AG10803 (cell line): Measurements from ENCODE around the gene GOLGA6L10.
A peak's percentile ranks its signal among the peaks of the same experiment; 100 is the strongest.
"Not testable (repeated sequence)": the region's sequence is repeated elsewhere in the genome, so short reads cannot be mapped to it uniquely, and the experiment has no call there.

Source experiments
- DNase-seq: peaks from one replicate; pipeline ENCODE4 v3.0.0; 2010; ENCODE audit warnings: low read depth
- H3K4me3 ChIP-seq: 2 replicates; pipeline ENCODE4 v1.5.1; 2011; ENCODE audit warnings: mild to moderate bottlenecking, low read length, control low read depth

The GOLGA6L10 gene

GRCh38 chr15:82336180-82336647 lies 13.1 kb downstream of the GOLGA6L10 start:
- not testable (repeated sequence) for DNase-seq, H3K4me3 ChIP-seq

DNA sequence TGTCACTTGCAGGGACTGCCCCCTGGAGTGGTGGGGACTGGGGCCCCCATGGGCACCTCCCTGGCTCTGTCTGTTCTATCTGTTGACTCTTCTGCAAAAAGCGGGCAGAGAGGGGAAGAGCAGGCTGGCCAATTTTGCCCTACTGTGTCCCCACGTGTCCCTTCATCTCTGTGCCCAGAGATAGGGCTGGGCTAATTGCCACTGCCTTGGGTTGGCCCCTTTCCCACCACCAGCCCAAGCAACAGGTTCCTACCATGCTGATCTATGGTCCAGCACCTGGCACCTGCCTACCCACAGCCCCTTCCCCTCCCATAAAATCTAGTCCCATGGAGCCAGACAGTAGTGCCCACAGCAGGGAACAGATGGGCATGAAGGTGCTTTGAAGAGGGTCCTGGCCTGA lies 14.3 kb downstream of the GOLGA6L10 start:
- not testable (repeated sequence) for H3K4me3 ChIP-seq, DNase-seq

DNA sequence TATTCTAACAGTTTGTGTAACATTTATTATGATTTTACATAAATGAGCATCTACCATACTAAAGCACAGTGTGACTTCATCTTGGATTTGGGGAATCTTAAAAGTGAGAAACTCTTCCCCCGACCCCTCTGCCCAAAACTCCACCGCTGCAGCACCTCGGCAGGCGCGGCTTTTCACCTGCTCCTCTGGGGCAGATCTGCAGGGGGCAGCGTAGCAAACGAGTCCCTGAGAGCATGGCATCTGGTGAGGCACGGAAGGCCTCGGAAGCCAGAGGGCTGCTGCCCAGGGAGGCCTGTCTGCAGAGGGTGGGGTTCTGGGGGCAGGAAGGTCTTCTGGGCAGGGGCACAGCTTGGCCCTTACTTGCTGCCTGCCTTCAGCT lies 14.7 kb downstream of the GOLGA6L10 start:
- DNase-seq, H3K4me3 ChIP-seq: not testable (repeated sequence)

DNA sequence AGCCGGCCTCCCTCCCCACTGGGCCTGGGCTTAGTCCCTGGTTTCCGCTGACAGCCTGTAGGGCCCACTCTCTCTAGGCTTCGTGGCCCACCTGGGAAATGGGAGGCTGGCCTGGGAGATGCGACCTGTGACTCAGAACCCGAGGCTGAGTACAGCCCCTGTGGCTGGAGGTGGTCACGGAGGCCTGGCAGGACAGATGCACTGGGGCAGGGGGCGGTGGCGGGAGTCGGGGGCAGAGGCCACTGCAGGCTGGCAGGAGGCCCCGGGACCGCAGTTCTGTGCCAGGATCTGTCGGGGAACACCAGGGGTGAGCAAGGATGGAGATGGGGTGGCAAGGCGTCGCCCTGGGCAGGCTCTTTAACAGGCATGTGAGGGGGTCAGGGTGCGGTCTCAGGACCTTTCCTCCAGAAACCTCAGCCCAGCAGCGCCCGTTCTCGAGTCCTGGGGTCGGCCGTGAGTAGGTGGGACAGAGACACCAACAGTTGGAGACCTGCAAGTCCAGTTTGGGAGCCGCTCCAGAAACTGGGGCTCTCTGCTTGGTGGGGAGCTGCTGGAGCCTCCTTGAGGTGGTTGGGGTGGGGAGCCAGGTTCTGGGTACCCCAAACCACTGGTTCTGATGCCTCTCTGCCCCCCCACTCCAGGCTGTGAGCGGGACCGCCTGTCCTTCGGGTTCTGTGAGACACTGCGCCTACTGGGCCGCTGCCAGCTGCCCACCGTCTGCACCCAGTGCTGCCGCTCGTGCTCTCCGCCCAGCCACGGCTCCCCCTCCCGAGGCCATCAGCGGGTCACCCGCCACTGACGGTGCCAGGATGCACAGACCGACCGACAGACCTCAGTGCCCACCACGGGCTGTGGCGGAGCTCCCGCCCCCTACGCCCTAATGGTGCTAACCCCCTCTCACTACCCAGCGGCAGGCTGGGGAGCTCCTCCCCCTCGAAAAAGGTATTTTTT lies 15.4 kb downstream of the GOLGA6L10 start:
- not testable (repeated sequence) for H3K4me3 ChIP-seq, DNase-seq

- peak; percentile 12 for DNase-seq
- H3K4me3 ChIP-seq: not testable (repeated sequence)
These were observed 16.3 kb downstream of the GOLGA6L10 start for GRCh38 chr15:82332711-82333602.

DNA sequence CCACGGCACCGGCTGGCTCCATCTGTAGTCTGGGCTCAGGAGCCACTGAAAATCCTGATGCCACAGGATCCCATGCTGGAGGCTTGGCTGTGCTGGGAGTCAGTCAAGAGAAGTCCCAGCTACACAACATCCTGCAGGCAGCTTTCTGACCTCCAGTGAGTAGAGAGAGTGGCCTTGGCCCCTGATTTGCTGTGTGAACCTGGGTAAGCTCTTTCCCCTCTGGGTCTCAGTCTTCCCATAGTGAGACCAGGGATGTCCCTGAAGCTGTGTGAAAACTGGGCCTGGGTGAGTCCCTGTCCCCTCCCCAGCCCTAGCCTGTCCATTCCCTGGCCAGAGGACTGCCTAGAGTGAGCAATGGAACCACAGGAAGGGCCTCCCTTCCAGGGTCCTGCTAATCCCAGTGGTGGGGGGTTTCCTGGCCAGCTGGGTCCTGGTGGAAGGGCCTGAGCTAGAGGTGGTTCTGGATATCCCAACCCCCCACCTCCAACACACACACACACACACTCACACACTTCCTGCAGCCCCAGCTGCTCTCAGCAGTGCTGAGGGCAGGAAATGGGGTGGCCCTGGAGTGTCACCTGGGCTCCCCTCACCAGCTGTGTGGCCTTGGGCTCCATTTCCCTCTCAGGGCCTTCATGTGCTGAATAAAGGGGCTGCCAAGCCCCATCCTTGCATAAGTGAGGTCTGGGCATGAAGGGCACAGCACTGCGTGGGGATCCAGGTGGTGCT lies 17.5 kb downstream of the GOLGA6L10 start:
- DNase-seq, H3K4me3 ChIP-seq: not testable (repeated sequence)

DNA sequence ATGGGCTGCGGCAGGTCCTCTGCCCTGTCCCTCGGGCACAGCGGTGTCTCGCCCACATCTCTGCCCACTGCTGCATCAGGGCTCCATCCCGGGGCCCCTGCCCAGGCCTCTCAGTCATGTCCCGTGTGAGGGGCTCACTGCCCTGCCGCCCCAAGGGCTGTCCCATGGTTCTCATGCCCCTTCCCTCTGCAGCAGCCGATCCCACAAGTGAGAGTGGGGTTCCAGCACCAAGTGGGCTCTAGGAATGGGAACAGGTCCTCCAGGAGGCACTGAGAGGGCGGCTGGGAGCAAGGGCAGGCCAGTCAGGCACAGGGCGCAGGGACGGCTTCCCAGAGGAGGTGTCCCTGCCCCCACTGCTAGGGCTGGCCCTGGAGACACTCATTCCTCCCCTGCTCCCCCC lies 18.4 kb downstream of the GOLGA6L10 start:
- H3K4me3 ChIP-seq, DNase-seq: not testable (repeated sequence)

GRCh38 chr15:82329039-82329438 lies 20.2 kb downstream of the GOLGA6L10 start:
- not testable (repeated sequence) for DNase-seq, H3K4me3 ChIP-seq

DNA sequence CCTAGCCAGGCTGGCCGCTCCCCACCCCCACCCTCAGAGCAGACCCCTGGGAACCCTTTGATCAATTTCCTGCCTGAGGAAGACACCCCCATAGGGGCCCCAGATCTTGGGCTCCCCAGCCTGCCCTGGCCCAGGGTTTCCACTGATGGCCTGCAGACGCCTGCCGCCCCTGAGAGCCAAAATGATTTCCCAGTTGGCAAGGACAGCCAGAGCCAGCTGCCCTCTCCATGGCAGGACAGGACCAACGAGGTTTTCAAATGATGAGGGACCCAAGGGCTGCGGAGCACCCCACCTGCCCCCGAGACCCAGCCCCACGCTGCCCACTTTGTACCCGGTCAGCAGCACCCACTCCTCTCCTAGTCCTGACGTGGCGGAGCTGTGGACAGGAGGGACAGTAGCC lies 21.9 kb downstream of the GOLGA6L10 start:
- H3K4me3 ChIP-seq, DNase-seq: not testable (repeated sequence)

DNA sequence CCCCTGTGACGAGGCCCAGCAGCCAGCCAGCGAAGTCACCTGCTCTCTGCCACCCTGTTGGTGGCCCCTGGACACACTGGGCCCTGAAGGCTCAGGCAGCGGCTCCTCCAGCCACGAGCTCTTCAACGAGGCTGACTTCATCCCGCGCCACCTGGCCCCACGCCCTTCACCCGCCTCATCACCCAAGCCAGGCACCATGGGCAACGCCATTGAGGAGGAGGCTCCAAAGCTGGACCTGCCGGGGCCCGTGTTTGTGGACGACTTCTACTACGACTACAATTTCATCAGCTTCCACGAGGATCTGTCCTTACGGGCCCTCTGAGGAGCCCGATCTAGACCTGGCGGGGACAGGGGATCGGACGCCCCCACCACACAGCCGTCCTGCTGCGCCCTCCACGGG lies 22.4 kb downstream of the GOLGA6L10 start:
- H3K4me3 ChIP-seq: not testable (repeated sequence)

GRCh38 chr15:82325646-82326045 lies 23.6 kb downstream of the GOLGA6L10 start:
- not testable (repeated sequence) for DNase-seq, H3K4me3 ChIP-seq

More for the DNA sequence above, 22.4 kb downstream of the GOLGA6L10 start:
- not testable (repeated sequence) for DNase-seq

- not testable (repeated sequence) for DNase-seq, H3K4me3 ChIP-seq
These were observed 24.4 kb downstream of the GOLGA6L10 start for GRCh38 chr15:82324831-82325230.

- not testable (repeated sequence) for DNase-seq, H3K4me3 ChIP-seq
These were observed 26.8 kb downstream of the GOLGA6L10 start for GRCh38 chr15:82322488-82322887.

GRCh38 chr15:82320861-82321260 lies 28.4 kb downstream of the GOLGA6L10 start:
- DNase-seq: not testable (repeated sequence)

DNA sequence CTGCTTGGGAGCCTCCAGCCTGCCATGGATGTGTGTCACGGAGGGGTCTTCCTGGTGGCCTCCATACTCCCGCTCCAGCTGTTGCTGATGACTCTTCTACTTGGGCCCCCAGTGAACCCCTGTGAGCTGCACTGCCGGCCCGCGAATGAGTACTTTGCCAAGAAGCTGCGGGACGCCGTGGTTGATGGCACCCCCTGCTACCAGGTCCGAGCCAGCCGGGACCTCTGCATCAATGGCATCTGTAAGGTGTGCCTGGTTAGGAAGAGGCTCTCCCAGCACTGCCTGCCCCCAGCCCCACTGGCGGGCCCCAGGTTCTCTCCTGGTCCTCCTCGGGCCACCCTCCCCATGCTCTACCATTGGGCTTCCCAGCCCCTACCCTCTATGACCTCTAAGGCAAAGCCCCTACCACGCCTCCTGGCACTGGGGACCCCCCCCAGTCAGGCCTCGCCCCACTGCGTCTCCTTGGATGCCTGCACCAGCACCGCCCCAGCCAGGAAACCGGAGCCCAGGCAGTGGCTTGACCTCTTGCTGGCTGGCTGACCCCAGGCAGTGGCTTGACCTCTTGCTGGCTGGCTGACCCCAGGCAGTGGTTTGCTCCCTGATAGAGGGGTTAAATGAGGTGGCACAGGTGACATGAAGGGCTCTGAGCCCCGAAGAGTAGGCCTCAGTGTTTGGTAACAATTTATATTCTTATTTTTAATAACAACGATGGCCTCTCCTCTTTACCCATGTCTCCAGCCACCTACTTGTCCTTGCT lies 29.6 kb downstream of the GOLGA6L10 start:
- DNase-seq: not testable (repeated sequence)

More at GRCh38 chr15:82320861-82321260, 28.4 kb downstream of the GOLGA6L10 start:
- H3K4me3 ChIP-seq: not testable (repeated sequence)

DNA sequence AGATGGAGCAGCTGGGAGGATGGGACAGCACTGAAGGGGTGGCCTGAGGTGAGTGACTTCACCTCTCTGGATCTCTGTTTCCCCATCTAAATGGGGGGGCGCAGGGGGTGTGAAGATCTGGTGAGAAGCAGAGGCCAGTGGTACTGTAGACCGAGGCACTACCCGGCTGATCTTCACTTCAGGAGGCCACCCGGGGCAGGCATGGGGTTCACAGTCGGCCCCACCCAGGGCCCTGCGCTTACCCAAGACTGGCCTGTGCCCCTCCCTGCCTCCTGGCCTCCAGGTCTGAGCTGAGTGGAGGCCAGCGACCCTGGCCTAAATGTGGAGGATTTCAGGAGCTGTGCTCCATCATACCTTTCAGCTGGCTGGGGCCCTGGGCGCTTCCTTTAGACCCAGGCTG lies 31.0 kb downstream of the GOLGA6L10 start:
- H3K4me3 ChIP-seq, DNase-seq: not testable (repeated sequence)

More for the DNA sequence above, 29.6 kb downstream of the GOLGA6L10 start:
- not testable (repeated sequence) for H3K4me3 ChIP-seq

DNA sequence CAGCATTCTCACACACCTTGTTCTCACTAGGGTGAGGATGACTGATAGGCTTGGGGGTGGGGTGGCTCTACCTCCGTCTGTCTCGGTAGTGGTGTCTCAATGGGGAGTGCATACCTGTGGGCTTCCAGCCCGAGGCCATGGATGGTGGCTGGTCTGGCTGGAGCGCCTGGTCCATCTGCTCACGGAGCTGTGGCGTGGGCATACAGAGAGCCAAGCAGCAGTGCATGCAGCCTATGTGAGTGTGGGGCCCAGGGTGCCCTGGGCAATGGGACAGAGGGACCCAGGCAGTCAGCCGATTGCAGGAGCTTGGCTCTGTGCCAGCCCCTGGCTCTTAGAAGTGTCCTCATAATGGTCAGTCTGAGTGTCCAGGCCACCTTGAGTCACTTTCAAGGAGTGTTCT lies 31.8 kb downstream of the GOLGA6L10 start:
- not testable (repeated sequence) for DNase-seq, H3K4me3 ChIP-seq
